Measurements from ENCODE around the gene CNIH2.

- TF ChIP-seq CTCF (IDR thresholded peaks at IDR 0.05; ENCODE audit: low read depth, low read length) (no peak), POLR2A (IDR thresholded peaks at IDR 0.05; ENCODE audit: extremely low read depth, insufficient read length) (no peak)
Observed at GRCh38 chr11:66299186-66299585, 21.2 kb downstream of the CNIH2 start.
